Activated naive CD4-positive, alpha-beta T cell treated with anti-CD3 and anti-CD28 coated beads, Interleukin-2, amount 10 ng/mL, durations not matched to agents 7 days and 5 days (primary cell): ENCODE measurements around the gene C3orf49.

Experiments
- CTCF ChIA-PET: fragments of 350-600 bp; sonication (Branson Sonifier 250); formaldehyde crosslinking; loops from one replicate; lab custom pipeline; 2021; ENCODE audit warnings: antibody characterized with exemption; lab: Charles Lee
- DNase-seq: peaks from one replicate; pipeline ENCODE4 v3.0.0-alpha.2; 2020
- H3K27ac Mint-ChIP-seq: one replicate; pipeline ENCODE4 v1.8.0; 2021; ENCODE audit warnings: mild to moderate bottlenecking, moderate library complexity, mixed read lengths
- H3K27me3 Mint-ChIP-seq: one replicate; pipeline ENCODE4 v1.8.0; 2021; ENCODE audit warnings: mild to moderate bottlenecking, mixed read lengths
- H3K36me3 Mint-ChIP-seq: one replicate; pipeline ENCODE4 v1.8.0; 2021; ENCODE audit warnings: mixed read lengths
- H3K4me1 Mint-ChIP-seq: one replicate; pipeline ENCODE4 v1.8.0; 2021; ENCODE audit warnings: mixed read lengths
- H3K4me3 Mint-ChIP-seq: one replicate; pipeline ENCODE4 v1.8.0; 2021; ENCODE audit warnings: mild to moderate bottlenecking, moderate library complexity, mixed read lengths
- H3K9me3 Mint-ChIP-seq: one replicate; pipeline ENCODE4 v1.8.0; 2021; ENCODE audit warnings: mixed read lengths

The C3orf49 gene

GRCh38 chr3:63819151-63819398 is at the start of gene C3orf49:
Gene C3orf49, plus strand, starts transcription at chr3:63819299. Its CDS starts 173 bp downstream, at chr3:63819472.
- Mint-ChIP-seq H3K4me3 (no peak within 1 kb of the TSS), H3K9me3 (no peaks in the 10 kb centered on the region), H3K4me1 (no peaks in the 10 kb centered on the region), H3K27ac (no peak within 1 kb of the TSS), H3K27me3 (no peaks in the 10 kb centered on the region), H3K36me3 (no peaks in the 10 kb centered on the region)
- CTCF ChIA-PET = interaction anchor here (0.7 to 6.6 kb wide), 7 partner anchors 10 to 1576 kb away, joined by 3 to 68 read pairs (median 4); no protein-coding TSS in a partner anchor
- DNase-seq = no peak

- CTCF ChIA-PET = no interaction called here
- Mint-ChIP-seq H3K36me3 (no peaks in the 10 kb centered on the region), H3K4me3 (no peak overlapping the region), H3K27me3 (no peaks in the 10 kb centered on the region), H3K27ac (no peak overlapping the region), H3K9me3 (peaks cover 2% of the 10 kb centered on the region), H3K4me1 (no peaks in the 10 kb centered on the region)
- DNase-seq = no peak
Measured at GRCh38 chr3:63774781-63775180, 44.3 kb upstream of the C3orf49 start.

- Mint-ChIP-seq H3K4me3 (no peak overlapping the region), H3K27ac (no peak overlapping the region), H3K27me3 (no peaks in the 10 kb centered on the region), H3K9me3 (no peaks in the 10 kb centered on the region), H3K36me3 (no peaks in the 10 kb centered on the region), H3K4me1 (no peaks in the 10 kb centered on the region)
- CTCF ChIA-PET = no interaction called here
- DNase-seq = no peak
Measured at GRCh38 chr3:63779227-63779626, 39.9 kb upstream of the C3orf49 start.

GRCh38 chr3:63791974-63792373 is 27.1 kb upstream of the C3orf49 start:
- Mint-ChIP-seq H3K36me3 (no peaks in the 10 kb centered on the region), H3K27me3 (no peaks in the 10 kb centered on the region), H3K4me1 (no peaks in the 10 kb centered on the region), H3K4me3 (no peak overlapping the region), H3K27ac (no peak overlapping the region), H3K9me3 (no peaks in the 10 kb centered on the region)
- CTCF ChIA-PET = no interaction called here
- DNase-seq = no peak

GRCh38 chr3:63795438-63795837 is 23.7 kb upstream of the C3orf49 start:
- DNase-seq = no peak
- no peaks in the 10 kb centered on the region for H3K27me3 Mint-ChIP-seq
- H3K4me1 Mint-ChIP-seq = no peaks in the 10 kb centered on the region
- no peak overlapping the region for H3K27ac Mint-ChIP-seq
- CTCF ChIA-PET = no interaction called here
- H3K9me3 Mint-ChIP-seq = no peaks in the 10 kb centered on the region
- H3K36me3 Mint-ChIP-seq = no peaks in the 10 kb centered on the region
- no peak overlapping the region for H3K4me3 Mint-ChIP-seq

- Mint-ChIP-seq H3K27me3 (no peaks in the 10 kb centered on the region), H3K4me1 (no peaks in the 10 kb centered on the region), H3K4me3 (no peak overlapping the region), H3K9me3 (no peaks in the 10 kb centered on the region), H3K27ac (no peak overlapping the region), H3K36me3 (no peaks in the 10 kb centered on the region)
- CTCF ChIA-PET = no interaction called here
- DNase-seq = no peak
Measured at GRCh38 chr3:63798544-63798943, 20.6 kb upstream of the C3orf49 start.

- Mint-ChIP-seq H3K4me3 (no peak overlapping the region), H3K9me3 (no peaks in the 10 kb centered on the region), H3K4me1 (no peaks in the 10 kb centered on the region), H3K36me3 (no peaks in the 10 kb centered on the region), H3K27ac (no peak overlapping the region), H3K27me3 (no peaks in the 10 kb centered on the region)
- CTCF ChIA-PET = no interaction called here
- DNase-seq = no peak
Measured at GRCh38 chr3:63798949-63799348, 20.1 kb upstream of the C3orf49 start.

- Mint-ChIP-seq H3K27ac (no peak overlapping the region), H3K36me3 (no peaks in the 10 kb centered on the region), H3K9me3 (no peaks in the 10 kb centered on the region), H3K27me3 (no peaks in the 10 kb centered on the region), H3K4me1 (no peaks in the 10 kb centered on the region), H3K4me3 (no peak overlapping the region)
- no peak for DNase-seq
- CTCF ChIA-PET = no interaction called here
Measured at GRCh38 chr3:63800097-63800496, 19.0 kb upstream of the C3orf49 start.

GRCh38 chr3:63803911-63804310 is 15.2 kb upstream of the C3orf49 start:
- H3K27ac Mint-ChIP-seq = no peak overlapping the region
- no peak for DNase-seq
- no peak overlapping the region for H3K4me3 Mint-ChIP-seq
- no peaks in the 10 kb centered on the region for H3K9me3 Mint-ChIP-seq
- H3K27me3 Mint-ChIP-seq = no peaks in the 10 kb centered on the region
- CTCF ChIA-PET = no interaction called here
- H3K36me3 Mint-ChIP-seq = no peaks in the 10 kb centered on the region
- no peaks in the 10 kb centered on the region for H3K4me1 Mint-ChIP-seq

- Mint-ChIP-seq H3K27ac (no peak overlapping the region), H3K4me3 (no peak overlapping the region), H3K9me3 (no peaks in the 10 kb centered on the region), H3K4me1 (no peaks in the 10 kb centered on the region), H3K27me3 (no peaks in the 10 kb centered on the region), H3K36me3 (no peaks in the 10 kb centered on the region)
- DNase-seq = no peak
- CTCF ChIA-PET = interaction anchor here (0.9 kb wide), 1 partner anchor 9 kb away, joined by 3 read pairs; no protein-coding TSS in a partner anchor
Measured at GRCh38 chr3:63807961-63808565, 11.0 kb upstream of the C3orf49 start.

GRCh38 chr3:63808633-63809032 is 10.5 kb upstream of the C3orf49 start:
- no peaks in the 10 kb centered on the region for H3K9me3 Mint-ChIP-seq
- no peak overlapping the region for H3K4me3 Mint-ChIP-seq
- no peaks in the 10 kb centered on the region for H3K36me3 Mint-ChIP-seq
- H3K27me3 Mint-ChIP-seq = no peaks in the 10 kb centered on the region
- H3K27ac Mint-ChIP-seq = no peak overlapping the region
- no peak for DNase-seq
- no peaks in the 10 kb centered on the region for H3K4me1 Mint-ChIP-seq
- CTCF ChIA-PET = no interaction called here

- Mint-ChIP-seq H3K4me1 (no peaks in the 10 kb centered on the region), H3K27me3 (no peaks in the 10 kb centered on the region), H3K36me3 (no peaks in the 10 kb centered on the region), H3K9me3 (no peaks in the 10 kb centered on the region), H3K4me3 (no peak overlapping the region), H3K27ac (no peak overlapping the region)
- CTCF ChIA-PET = no interaction called here
- no peak for DNase-seq
Measured at GRCh38 chr3:63809607-63810006, 9.5 kb upstream of the C3orf49 start.

- no peaks in the 10 kb centered on the region for H3K36me3 Mint-ChIP-seq
- no peak overlapping the region for H3K4me3 Mint-ChIP-seq
- H3K27me3 Mint-ChIP-seq = no peaks in the 10 kb centered on the region
- no peak overlapping the region for H3K27ac Mint-ChIP-seq
- CTCF ChIA-PET = no interaction called here
- DNase-seq = no peak
- no peaks in the 10 kb centered on the region for H3K9me3 Mint-ChIP-seq
- no peaks in the 10 kb centered on the region for H3K4me1 Mint-ChIP-seq
Measured at GRCh38 chr3:63814237-63814636, 4.9 kb upstream of the C3orf49 start.

GRCh38 chr3:63817225-63817624 is 1.9 kb upstream of the C3orf49 start:
- CTCF ChIA-PET = interaction anchor here (1.0 to 6.6 kb wide), 5 partner anchors 10 to 467 kb away, joined by 3 to 68 read pairs (median 4); no protein-coding TSS in a partner anchor
- no peak for DNase-seq
- Mint-ChIP-seq H3K9me3 (no peaks in the 10 kb centered on the region), H3K27ac (no peak overlapping the region), H3K36me3 (no peaks in the 10 kb centered on the region), H3K27me3 (no peaks in the 10 kb centered on the region), H3K4me3 (no peak overlapping the region), H3K4me1 (no peaks in the 10 kb centered on the region)

GRCh38 chr3:63818282-63819150 is 583 bp upstream of the C3orf49 start:
- no peaks in the 10 kb centered on the region for H3K36me3 Mint-ChIP-seq
- no peak overlapping the region for H3K4me3 Mint-ChIP-seq
- H3K4me1 Mint-ChIP-seq = no peaks in the 10 kb centered on the region
- no peaks in the 10 kb centered on the region for H3K27me3 Mint-ChIP-seq
- no peak overlapping the region for H3K27ac Mint-ChIP-seq
- no peaks in the 10 kb centered on the region for H3K9me3 Mint-ChIP-seq
- DNase-seq = peak; percentile 69
- CTCF ChIA-PET = interaction anchor here (0.7 to 6.6 kb wide), 9 partner anchors 11 to 1576 kb away, joined by 3 to 68 read pairs (median 4); no protein-coding TSS in a partner anchor
